Activated CD4-positive, alpha-beta T cell treated with anti-CD3 and anti-CD28 coated beads, Interleukin-2, amount 50 U/mL, for 4 hours (primary cell): ENCODE measurements around the gene CD53.
"Not testable (repeated sequence)": the region's sequence is repeated elsewhere in the genome, so short reads cannot be mapped to it uniquely, and the experiment has no call there.

Experiments used
- DNase-seq, 2 experiments: peaks; one replicate each; pipeline ENCODE4 v3.0.0-alpha.2; 2020

CD53 gene

GRCh38 chr1:110872745-110873720 lies at the start of gene CD53:
Gene CD53 (plus strand): TSS chr1:110873148. CDS start chr1:110891409, 18,261 bp downstream.
- DNase-seq = peak; percentile 14 to 30

GRCh38 chr1:110824192-110824591 lies 48.8 kb upstream of the CD53 start:
- DNase-seq = no peak

GRCh38 chr1:110829955-110830553 lies 42.9 kb upstream of the CD53 start:
- DNase-seq = peak in 1 of 2 experiments; percentile 1

GRCh38 chr1:110833779-110834178 lies 39.2 kb upstream of the CD53 start:
- DNase-seq = not testable (repeated sequence)

GRCh38 chr1:110846861-110847260 lies 26.1 kb upstream of the CD53 start:
- no peak for DNase-seq

- DNase-seq = no peak
Measured at GRCh38 chr1:110850145-110850544, 22.8 kb upstream of the CD53 start.

GRCh38 chr1:110850627-110851026 lies 22.3 kb upstream of the CD53 start:
- no peak for DNase-seq

- no peak for DNase-seq
Measured at GRCh38 chr1:110853135-110853534, 19.8 kb upstream of the CD53 start.

GRCh38 chr1:110856410-110856809 lies 16.5 kb upstream of the CD53 start:
- no peak for DNase-seq

- DNase-seq = no peak
Measured at GRCh38 chr1:110857964-110858948, 14.7 kb upstream of the CD53 start.

- DNase-seq = no peak
Measured at GRCh38 chr1:110859062-110859461, 13.9 kb upstream of the CD53 start.

- no peak for DNase-seq
Measured at GRCh38 chr1:110860174-110860573, 12.8 kb upstream of the CD53 start.

- not testable (repeated sequence) for DNase-seq
Measured at GRCh38 chr1:110860620-110861019, 12.3 kb upstream of the CD53 start.

- not testable (repeated sequence) for DNase-seq
Measured at GRCh38 chr1:110861942-110862341, 11.0 kb upstream of the CD53 start.

- no peak for DNase-seq
Measured at GRCh38 chr1:110864287-110864686, 8.7 kb upstream of the CD53 start.

- DNase-seq = no peak
Measured at GRCh38 chr1:110870721-110871388, 2.1 kb upstream of the CD53 start.

- DNase-seq = no peak
Measured at GRCh38 chr1:110872366-110872744, 593 bp upstream of the CD53 start.

- no peak for DNase-seq
Measured at GRCh38 chr1:110873856-110874255, 908 bp downstream of the CD53 start.

GRCh38 chr1:110874324-110875215 lies 1.6 kb downstream of the CD53 start:
- DNase-seq = no peak

- DNase-seq = peak; percentile 26 to 36
Measured at GRCh38 chr1:110875216-110875731, 2.3 kb downstream of the CD53 start.
